ENCODE data around the gene QPRT.
A peak's percentile ranks its signal among the peaks of the same experiment; 100 is the strongest.

The QPRT gene

GRCh38 chr16:29698042-29698441 is 19.1 kb downstream of the QPRT start (continued):
- TF ChIP-seq ZNF513 (tag by site-specific recombination; IDR thresholded peaks at IDR 0.05) = no peak
- no peak for TF ChIP-seq ZNF449 (tag by site-specific recombination; IDR thresholded peaks at IDR 0.05)
- TF ChIP-seq ZNF24 (tag by site-specific recombination; IDR thresholded peaks at IDR 0.05) = no peak
- TF ChIP-seq ZNF292 (tag by site-specific recombination; IDR thresholded peaks at IDR 0.05; ENCODE audit: borderline replicate concordance, low read depth) = no peak

GRCh38 chr16:29698484-29699323 is 19.7 kb downstream of the QPRT start:
- Histone ChIP-seq H3K36me3 (ENCODE audit: control insufficient read depth in 2 of 2, insufficient read depth in 1 of 2, low read length in 2 of 2) (peaks cover 0 to 8% of the 10 kb centered on the region in 2 experiments; a peak in 1 of 3 replicates), H3K4me3 (ENCODE audit: low read depth, low read length) (no peak overlapping the region), H3K4me1 (ENCODE audit: control insufficient read depth, insufficient read depth, low read length) (no peaks in the 10 kb centered on the region), H3K27ac (ENCODE audit: extremely low read depth, low read depth, low read length) (no peak overlapping the region), H3K9me3 (ENCODE audit: control insufficient read depth, insufficient read depth, low read depth, low read length) (no peaks in the 10 kb centered on the region)
- ChIA-PET CTCF (interaction anchor here (0.5 to 5.2 kb wide), 9 partner anchors 8 to 728 kb away, joined by 3 to 47 read pairs (median 5); partner anchors contain the start of gene TLCD3B), POLR2A (no interaction called here)
- TF ChIP-seq ZNF692 (tag by site-specific recombination; IDR thresholded peaks at IDR 0.05) = no peak
- peak; percentile 78 for TF ChIP-seq PRDM10 (tag by site-specific recombination; IDR thresholded peaks at IDR 0.05)

- H3K36me3 ChIP-seq (ENCODE audit: control insufficient read depth in 2 of 2, insufficient read depth in 1 of 2, low read length in 2 of 2) = peaks cover 0 to 8% of the 10 kb centered on the region in 2 experiments; a peak in 1 of 3 replicates
- H3K4me1 ChIP-seq (ENCODE audit: control insufficient read depth, insufficient read depth, low read length) = no peaks in the 10 kb centered on the region
- H3K9me3 ChIP-seq (ENCODE audit: control insufficient read depth, insufficient read depth, low read depth, low read length) = no peaks in the 10 kb centered on the region
- POLR2A ChIA-PET = interaction anchor here (0.9 to 1.6 kb wide), 8 partner anchors 18 to 322 kb away, joined by 4 to 9 read pairs (median 4); partner anchors contain the start of genes KIF22, MAZ and PAGR1
- no peak overlapping the region for H3K27ac ChIP-seq (ENCODE audit: extremely low read depth, low read depth, low read length)
- H3K4me3 ChIP-seq (ENCODE audit: low read depth, low read length) = no peak overlapping the region
- CTCF ChIA-PET = interaction anchor here (0.5 to 5.2 kb wide), 22 partner anchors 9 to 678 kb away, joined by 3 to 47 read pairs (median 5); partner anchors contain the start of genes KIF22 and TLCD3B
- TF ChIP-seq MYNN (tag by site-specific recombination; IDR thresholded peaks at IDR 0.05; ENCODE audit: borderline replicate concordance) (no peak), ZNF350 (tag by site-specific recombination; IDR thresholded peaks at IDR 0.05) (no peak), RBAK (tag by site-specific recombination; IDR thresholded peaks at IDR 0.05) (no peak), ZNF404 (tag by site-specific recombination; IDR thresholded peaks at IDR 0.05) (no peak), ZNF292 (tag by site-specific recombination; IDR thresholded peaks at IDR 0.05; ENCODE audit: borderline replicate concordance, low read depth) (no peak), ZNF626 (tag by site-specific recombination; IDR thresholded peaks at IDR 0.05) (no peak), ZNF366 (tag by site-specific recombination; conservative IDR thresholded peaks at IDR 0.05) (no peak), IKZF3 (tag by site-specific recombination; IDR thresholded peaks at IDR 0.05) (no peak), ZNF174 (tag by site-specific recombination; IDR thresholded peaks at IDR 0.05) (no peak), ZBTB11 (tag by site-specific recombination; conservative IDR thresholded peaks at IDR 0.05; ENCODE audit: low read depth) (no peak), YY1 (tag by site-specific recombination; IDR thresholded peaks at IDR 0.05) (no peak), TCF7L2 (IDR thresholded peaks at IDR 0.05; ENCODE audit: borderline replicate concordance, low read depth, low read length) (no peak)
Measured at GRCh38 chr16:29699324-29700219, 20.6 kb downstream of the QPRT start.
